ENCODE data around the gene CYBC1.
"Not testable (repeated sequence)": the region's sequence is repeated elsewhere in the genome, so short reads cannot be mapped to it uniquely, and the experiment has no call there.

Gene CYBC1

DNA sequence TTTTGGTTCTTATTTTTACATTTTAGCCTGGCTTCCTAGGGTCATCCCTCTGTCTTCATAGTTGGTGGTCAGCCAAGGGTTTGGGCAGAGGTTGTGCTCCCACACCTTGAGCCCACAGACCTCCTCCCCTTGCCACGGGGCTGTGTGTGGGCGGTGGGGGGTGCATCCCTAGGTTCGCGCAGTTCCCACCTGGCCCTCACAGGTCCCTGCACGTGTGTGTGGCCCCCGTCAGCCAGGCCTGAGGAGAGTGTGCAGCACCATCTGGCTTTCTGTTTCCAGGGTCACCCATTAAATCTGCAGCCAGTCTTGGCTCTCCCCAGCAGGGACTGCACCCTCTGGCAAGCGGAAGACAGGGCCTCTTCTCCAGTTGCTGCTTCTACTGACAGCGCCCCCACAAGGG lies 18.5 kb downstream of the CYBC1 start:
- DNase-seq: no peak

DNA sequence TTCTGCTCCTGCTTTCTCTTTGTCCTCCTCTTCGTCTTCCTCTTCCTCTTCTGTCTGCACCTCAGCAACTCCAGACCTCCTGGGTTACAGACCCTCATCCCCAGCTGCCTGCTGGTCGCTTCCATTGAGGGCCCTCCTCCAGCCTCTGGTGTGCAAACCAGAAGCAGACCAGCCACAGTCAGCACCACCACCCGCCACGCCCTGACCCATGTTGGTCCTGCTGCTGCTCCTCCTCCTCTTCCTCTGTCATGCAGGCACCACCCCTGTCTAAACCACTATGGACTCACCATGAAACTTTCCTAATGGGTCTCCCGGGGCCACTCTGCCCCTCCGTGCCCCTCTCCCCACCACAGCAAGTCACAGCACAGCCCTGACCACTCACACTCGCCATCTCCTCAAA lies 20.7 kb downstream of the CYBC1 start:
- DNase-seq: no peak

DNA sequence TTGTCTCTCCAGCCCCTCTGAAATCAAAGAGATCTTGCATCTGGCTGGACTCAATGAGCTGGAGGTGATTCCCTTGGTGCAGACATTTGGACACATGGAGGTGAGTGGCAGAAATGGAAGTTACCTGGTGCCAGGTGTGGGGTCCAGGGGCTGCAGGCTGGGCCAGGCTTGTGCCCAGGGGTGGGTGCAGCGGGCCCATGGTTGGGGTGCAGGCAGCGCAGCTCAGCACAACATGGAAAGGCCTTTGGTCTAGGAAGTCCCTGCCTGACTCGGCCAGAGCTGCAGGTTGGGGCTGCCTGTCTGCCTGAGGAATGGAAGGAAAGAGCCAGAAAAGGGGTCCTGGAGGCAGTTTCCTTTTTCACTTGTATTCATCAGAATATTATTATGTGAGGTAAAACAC lies 22.0 kb downstream of the CYBC1 start:
- DNase-seq: no peak

DNA sequence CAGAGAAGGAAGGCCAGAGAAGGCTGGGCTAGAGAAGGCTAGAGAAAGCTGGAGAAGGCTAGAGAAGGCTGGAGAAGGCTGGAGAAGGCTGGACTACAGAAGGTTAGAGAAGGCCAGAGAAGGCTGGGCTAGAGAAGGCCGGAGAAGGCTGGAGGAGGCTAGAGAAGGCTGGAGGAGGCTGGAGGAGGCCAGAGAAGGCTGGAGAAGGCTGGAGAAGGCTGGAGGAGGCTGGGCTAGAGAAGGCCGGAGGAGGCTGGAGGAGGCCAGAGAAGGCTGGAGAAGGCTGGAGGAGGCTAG lies 25.7 kb downstream of the CYBC1 start:
- DNase-seq: no peak

DNA sequence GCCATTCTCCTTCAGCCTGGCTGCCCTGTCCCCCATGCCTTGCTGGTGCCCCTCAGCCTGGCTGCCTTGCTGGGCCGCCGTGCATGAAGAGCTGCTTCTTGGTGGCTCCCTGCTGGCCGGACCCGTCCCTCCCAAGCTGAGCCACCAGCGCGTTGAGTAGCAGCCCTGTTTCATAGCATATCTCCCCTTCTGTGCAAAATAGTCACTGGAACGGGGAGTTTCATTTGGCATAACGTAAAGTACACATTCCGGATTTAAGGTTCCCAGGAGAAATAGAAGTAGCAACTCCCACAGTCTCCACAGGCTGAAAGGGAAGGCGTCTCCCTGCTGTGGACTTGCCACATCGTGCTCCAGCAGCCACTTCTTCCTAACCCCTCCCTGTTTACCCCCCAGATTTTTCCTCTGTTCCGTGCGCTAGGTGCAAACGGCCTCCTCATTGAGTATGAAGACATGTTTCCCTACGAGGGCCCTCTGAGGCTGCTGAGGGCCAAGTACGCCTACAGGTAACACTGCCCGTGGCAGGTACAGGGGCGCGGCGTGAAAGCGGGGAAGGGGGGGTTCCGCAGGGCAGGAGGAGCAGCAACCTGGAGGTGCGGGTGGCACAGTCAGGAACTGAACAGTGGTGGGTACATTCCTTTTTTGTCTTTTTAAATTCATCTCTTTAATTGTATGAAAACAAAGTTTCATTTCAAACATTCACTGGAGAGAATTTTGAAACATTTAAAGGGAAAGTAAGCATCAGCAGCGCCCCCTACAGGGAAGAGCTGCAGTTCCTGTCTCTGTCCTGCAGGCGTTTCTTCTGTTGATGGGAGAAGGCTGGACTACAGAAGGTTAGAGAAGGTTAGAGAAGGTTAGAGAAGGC lies 26.3 kb downstream of the CYBC1 start:
- DNase-seq: peak; percentile 45

DNA sequence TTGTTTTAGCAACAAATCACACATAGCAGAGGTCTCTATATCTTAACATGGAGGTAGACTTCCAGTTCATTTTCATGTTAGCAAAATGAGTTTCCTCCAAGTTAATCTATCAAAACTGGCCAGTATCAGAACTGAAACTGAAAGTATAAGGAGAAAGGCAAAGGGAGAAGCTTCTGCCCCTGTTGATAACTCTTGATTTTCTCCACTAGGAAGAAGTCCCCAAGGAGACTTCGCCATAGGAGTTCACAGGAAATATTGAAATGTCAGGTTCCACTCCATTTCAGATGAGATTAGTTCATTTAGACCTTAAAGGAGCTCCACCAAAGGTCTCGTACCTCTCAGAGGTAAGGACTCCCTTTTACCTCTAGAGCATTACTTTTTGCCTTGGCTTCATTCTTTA lies 31.0 kb downstream of the CYBC1 start:
- DNase-seq: no peak

DNA sequence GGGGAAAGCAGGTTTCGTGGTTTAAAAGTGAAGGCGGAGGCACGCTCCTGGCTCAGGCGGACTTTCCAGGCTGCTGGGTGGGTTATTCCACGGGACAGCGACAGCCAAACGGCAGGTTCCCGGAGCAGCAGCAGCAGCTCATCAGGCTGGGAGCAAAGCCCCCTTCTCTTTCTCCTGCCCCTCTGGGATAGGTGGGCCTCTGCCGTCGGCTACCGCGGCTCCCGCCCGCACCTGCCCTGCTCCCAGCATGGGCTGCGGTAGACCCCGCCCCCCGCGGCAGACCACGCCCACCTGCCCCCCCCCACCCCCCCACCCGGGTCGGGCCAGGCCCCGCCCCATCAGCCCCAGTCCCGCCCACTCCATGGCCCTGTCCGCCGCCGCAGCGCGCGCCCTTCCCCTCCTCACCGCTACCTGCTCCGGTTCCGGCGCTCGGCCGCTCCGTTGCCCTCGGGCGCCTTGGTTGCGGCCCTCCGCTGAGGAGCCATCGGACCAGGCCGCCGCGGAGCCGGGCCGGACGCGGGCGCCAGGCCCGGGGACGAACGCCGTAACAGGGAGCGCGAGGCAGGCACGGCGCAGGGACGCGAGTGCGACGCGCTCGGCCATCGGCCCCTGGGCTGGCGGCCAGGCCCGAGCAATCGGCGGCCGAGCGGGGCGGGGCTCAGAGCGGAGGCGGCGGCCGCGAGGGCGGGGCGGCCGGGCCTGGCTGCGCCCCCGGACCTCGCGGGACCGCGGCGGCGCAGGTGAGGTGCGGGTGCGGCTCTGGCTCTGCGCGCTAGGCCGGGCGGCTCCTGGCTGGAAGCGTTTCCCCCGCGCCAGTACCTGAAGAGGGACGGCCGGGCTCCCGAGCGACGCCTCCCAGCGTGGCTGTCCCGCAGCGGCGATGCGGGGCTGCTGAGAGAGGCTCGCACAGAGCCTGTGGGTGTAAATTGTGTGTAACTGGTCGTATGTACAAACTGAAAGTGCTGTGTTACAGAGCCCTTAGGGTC lies 32.3 kb downstream of the CYBC1 start, which contains the start of the genes HEXD and OGFOD3:
Gene HEXD, plus strand, starts transcription at position 347 of the 986 bp plus-strand sequence. CDS start 1,453 bp downstream, outside the sequence.
Gene OGFOD3, minus strand, starts transcription at position 586 of the 986 bp plus-strand sequence. Its CDS starts 101 bp downstream, at position 485.
- peak; percentile 82 for DNase-seq

DNA sequence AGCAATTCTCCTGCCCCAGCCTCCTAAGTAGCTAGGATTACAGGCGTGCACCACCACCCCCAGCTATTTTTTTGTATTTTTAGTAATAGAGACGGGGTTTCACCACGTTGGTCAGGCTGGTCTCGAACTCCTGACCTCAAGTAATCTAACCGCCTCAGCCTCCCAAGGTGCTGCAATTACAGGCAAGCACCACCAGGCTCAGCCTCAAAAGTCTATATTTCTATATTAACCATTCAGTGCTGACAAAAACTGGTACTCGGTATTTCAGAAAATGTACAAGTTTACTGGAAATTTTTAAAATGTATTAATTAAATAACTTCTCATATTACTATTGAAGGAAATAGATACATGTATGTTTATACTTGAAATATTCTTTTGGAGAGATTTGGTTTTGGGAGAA lies 33.8 kb downstream of the CYBC1 start:
- DNase-seq: no peak

DNA sequence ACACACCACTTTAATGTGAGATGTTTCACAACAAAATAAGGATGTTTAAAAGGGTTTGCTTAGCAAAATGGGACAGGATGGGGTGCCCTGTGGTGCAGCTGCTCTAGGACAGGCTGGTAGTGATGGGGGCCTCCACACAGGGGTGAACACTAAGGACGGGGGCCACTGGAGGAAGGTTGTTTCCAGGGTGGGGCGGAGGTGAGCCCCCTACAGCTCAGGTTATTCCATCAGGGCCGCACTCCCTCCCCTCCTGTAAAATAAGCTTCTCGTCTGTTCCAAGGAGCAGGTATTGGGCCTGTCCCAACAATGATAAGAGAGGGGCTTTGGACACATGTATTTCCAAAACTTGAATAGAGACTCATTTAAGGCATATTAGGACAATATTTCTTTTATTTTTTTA lies 34.3 kb downstream of the CYBC1 start:
- no peak for DNase-seq

DNA sequence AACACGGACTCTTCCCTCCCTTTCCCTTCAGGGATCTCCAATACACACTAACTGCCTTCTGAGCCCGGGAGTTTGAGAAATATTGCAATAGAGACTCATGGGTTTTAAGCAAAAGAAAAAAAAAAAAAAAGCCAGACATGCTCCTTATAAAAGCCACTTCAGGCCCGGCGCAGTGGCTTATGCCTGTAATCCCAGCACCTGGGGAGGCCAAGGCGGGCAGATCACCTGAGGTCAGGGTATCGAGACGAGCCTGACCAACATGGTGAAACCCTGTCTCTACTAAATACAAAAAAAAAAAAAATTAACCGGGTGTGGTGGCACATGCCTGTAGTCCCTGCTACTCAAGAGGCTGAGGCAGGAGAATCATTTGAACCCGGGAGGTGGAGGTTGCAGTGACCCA lies 34.8 kb downstream of the CYBC1 start:
- DNase-seq: no peak

DNA sequence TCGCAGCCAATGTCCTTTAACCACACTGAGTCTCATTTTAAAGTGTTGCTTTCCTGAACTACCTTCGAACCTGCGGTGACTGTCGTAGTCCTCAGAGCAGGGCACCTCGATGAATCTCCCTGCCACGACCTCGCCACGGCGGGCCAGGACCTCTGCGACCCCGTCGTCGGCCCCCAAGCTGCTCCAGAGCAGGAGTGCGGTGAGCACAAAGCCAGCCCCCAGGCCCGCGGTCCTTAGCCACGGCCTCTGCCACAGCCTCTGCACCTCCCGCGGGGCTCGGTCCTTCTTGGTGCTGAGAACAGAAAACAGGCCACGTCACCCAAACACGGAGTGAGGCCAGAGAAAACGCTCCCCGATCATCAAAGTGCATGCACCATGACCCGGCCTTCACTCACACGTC lies 35.2 kb downstream of the CYBC1 start:
- DNase-seq: no peak

DNA sequence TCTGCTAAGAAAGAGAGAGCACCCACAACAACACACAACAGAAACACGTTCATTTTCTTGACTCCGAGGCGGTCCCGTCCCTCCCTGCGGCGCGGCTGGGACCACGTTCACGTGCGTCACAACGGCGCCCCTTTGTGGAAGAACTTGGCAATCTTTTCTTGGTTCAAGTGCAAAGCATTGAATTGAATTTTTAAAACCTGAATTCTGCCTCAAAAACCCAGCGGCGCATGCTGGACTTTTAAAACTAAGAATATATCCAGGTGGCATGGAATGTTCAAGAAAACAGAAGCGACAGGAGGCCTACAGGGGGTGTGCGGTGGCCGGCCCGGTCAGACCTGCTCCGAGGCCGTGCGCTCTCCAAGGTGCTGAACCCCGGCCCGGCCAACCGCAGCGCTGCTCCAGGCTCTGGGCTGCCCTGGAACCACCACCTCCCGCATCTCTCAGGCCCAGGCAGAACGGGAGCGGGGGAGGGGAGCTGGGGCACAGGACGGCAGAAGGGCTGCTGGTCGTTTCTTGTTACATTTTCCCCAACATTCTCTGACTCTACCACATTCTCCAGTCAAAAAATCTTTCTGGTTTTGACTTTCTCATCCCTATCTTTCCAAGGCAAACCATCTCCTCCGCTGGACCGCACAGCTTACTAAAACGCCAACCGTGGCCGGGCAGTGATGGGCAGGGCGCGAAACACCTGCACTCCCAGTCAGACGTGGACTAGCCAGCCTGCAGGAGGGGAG lies 35.8 kb downstream of the CYBC1 start:
- DNase-seq: peak; percentile 69

DNA sequence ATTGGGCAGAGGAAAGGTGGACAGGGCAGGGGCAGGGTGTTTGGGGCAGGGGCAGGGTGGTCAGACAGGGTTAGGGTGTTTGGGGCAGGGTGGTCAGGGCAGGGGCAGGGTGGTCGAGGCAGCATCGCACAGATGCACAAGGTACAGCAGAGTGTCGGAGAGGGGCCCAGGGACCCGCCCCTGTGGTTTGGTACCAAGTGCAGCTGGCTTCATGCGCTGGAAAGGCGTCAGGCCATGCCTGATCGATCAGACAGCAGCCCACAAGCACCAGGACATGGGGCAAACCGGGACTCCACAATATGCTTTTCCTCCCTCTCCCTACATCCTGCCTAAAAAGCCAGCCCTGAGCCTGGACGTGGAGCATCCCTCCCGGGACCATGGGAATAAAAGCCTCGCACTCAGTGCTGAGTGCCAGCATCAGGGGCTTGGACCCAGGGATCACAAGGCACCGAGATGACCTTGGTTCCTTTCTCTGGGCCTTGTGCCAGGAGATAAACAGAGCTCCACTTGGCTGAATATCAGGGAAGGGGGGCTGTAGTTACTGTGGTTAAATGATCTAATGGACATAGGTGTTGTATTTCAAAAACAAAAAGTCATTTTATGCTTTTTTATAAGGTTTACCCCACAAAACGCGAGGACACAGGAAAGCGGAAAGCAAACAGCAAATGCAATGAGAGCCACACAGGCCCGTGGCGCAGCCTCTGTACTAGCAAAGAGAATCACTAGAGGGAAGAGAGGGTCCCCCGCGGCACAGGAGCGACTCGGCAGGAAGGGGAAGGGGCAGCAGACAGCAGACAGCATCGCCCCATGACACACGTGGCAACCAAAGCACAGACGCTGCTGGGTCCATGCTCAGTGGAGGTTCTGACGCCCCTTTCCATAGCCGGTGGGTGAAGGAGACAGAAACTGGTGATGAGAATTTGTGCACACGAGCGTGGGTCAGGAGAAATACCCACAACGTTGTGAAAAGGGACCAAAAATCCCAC lies 37.7 kb downstream of the CYBC1 start:
- no peak for DNase-seq

DNA sequence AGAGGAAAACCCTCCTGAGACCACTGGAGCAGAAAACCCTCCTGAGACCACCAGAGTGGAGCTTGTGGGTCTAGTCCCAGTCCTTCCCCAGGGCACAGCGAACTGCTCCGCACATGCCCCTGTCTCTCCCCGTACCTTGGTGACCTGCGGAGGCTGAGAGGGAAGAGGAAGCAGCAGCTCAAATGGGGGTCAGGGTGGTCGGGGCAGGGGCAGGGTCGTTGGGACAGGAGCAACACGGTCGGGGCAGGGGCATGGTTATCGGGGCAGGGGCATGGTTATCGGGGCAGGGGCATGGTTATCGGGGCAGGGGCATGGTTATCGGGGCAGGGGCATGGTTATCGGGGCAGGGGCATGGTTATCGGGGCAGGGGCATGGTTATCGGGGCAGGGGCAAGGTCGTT lies 38.5 kb downstream of the CYBC1 start:
- DNase-seq: not testable (repeated sequence)

DNA sequence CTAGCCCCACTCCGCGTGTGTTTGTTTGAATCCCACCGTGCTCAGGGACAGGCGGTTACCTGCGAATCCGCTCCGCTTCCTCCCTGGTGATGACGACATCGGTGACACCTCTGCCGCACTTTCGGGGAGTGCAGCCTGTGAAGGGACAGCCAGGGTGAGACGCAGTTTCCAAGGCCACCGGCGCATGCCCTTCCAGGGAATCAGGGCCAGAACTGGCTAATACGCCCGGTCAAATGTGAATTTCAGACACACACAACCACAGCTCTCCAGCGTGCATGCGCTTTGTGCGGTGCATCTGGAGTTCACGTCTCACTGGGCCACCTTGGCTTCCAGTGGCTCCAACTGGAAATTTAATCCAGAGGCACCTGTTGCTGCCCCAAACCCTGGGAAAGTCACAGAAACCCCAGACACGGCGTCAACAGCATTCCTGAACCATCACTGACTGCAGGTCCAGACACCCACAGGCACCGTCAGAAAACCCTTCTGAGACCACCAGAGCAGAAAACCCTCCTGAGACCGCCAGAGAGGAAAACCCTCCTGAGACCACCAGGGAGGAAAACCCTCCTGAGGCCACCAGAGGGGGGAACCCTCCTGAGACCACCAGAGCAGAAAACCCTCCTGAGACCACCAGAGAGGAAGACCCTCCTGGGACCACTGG lies 39.0 kb downstream of the CYBC1 start:
- no peak for DNase-seq

DNA sequence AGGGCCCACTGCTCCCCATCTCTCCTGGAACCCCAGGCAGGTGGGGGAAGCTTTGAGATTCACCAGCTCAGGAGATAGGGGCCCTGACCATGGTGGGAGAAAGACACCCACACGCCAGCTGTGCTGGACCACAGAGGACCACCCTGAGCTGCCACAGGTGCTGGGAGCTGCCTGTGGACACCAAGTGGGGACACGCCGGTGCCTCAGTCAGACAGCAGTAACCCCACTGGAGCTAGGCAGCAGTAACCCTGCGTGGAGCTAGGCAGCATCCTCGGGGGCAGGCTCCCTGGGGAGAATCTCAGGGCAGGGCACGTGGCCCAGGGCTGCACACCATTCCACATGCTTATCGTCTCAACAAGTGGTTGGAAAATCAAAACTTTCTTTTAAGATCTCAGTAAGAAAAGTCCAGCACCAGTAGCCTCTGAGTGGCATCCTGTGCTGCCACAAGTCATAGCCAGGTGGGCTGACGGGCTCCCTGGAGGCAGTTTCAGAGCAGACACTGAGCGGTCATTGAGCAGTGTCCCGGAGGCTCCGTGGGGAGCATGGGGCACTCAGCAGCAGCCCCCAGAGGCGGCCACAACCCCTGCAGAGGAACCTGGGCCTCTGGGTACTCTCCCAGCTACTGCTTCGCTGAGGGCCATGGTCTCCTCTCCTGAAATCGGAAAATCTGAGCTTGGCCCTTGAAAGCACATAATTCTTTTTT lies 40.4 kb downstream of the CYBC1 start:
- DNase-seq: no peak

DNA sequence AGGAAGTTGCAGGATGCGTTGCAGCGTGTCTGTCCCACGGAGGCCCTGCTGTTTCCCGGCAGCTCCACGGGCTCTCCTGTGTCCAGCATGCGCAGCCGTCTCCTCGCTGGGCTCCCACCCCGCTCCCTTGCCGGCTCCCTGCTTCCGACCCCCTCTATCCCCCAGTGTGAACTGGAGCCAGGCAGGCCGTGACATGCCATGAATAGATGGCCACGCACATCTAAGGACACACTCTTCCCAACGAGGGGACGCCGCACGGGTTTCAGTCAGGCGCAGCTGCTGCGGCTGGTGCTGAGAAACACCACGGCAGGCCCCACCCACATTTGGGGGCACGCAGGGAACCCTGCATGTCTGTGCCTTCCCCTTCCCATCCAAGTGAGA lies 41.6 kb downstream of the CYBC1 start:
- DNase-seq: no peak

DNA sequence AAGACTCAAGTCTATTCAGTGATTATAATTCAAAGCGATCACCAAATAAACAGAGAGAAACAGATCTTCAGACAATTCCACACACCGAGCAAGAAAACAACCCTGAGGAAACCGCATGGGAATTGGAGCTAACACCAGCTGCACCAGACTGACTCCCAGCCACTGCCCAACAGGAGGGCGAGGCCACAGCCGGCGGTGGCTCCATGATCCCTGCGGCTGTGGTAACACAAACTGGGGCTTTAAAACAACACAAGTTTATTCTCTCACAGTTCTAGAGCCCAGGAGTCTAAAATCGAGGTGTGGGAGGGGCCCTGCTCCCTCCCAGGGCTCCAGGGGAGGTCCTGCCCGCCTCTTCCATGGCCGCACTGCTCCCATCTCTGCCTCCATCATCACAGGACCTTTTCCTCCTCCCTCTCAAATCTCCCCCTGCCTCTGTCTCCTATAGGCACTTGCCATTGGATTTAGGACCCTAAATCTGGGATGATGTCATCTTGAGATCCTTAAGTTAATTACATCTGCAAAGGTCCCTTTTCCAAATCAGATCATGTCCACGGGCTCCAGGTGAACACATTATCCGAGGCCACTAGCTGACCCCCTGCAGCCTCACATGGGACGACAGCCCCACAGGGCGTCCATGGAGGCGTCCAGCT lies 42.1 kb downstream of the CYBC1 start:
- no peak for DNase-seq

DNA sequence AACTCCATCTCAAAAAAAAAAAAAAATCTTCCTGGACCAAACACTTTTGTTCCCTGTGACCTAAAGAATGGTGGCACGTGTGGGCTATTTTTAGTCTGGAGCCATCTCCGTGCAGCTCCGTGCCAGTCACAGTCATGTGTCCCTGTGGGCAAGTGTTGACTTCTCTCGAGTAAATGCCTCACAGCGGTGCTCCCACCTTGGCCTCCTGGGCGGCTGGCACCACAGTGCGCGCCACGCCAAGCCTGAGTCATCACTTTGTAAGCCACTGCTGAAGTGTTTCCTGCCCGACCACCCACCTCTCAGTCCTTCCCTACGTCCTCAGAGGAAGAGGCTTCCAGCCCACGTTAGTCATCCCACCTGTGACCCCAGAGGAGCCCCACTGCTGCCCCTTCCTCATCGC lies 43.3 kb downstream of the CYBC1 start:
- DNase-seq: no peak

DNA sequence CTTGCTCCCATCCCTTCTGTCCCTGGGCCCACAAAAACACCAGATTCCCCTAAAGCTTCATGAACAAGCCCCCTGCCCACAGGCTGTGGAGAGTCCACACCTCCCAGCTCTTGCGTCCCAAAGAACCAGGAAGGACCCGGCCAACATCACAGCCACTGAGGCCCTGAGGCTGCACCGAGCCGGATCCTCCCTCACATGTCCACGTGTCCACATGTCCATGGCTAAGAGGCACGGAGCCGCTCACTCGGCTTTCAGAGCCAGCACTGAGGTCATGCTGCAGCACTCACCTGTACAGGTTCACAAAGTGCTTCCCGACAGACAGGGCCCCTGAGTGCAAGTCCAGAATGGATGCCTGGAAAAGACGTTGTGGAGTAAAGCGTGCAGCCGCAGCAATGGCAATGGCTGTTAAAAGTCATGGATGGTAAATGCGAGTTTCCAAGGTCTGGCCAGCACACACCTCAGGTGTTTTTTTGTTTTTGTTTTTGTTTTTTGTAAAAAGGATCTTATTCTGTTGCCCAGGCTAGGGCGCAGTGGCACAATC lies 44.4 kb downstream of the CYBC1 start:
- no peak for DNase-seq

All from stimulated activated naive CD4-positive, alpha-beta T cell treated with Interleukin-2 at 50 U/mL for 16 hours (primary cell).